K562 (cell line): ENCODE results near the gene CHMP2A. TPM values are rescaled to one million over a fixed set of nuclear protein-coding genes. Genes with fewer than 3 reads are reported as not detected.
A peak's percentile ranks its signal among the peaks of the same experiment; 100 is the strongest.

ENCODE experiments used
- BCLAF1 ChIP-seq, 2 experiments: fragments of 450-650 bp in 1 of 2; IDR thresholded peaks; 2 replicates each; pipeline ENCODE4 v1.6.1; 2011 to 2017; ENCODE audit warnings: low read depth in 2 of 2, antibody characterized with exemption in 1 of 2, borderline replicate concordance in 1 of 2, low read length in 1 of 2, mild to moderate bottlenecking in 1 of 2, mixed read lengths in 1 of 2; ENCODE audit not compliant: control insufficient read depth in 1 of 2
- BRF1 ChIP-seq: IDR thresholded peaks from 3 replicates; pipeline ENCODE4 v1.6.1; 2011; ENCODE audit warnings: borderline replicate concordance, mild to moderate bottlenecking; ENCODE audit not compliant: insufficient read length; ENCODE audit errors: extremely low read depth
- CREM ChIP-seq: IDR thresholded peaks from 2 replicates; pipeline ENCODE4 v1.6.1; 2014; ENCODE audit warnings: antibody characterized with exemption, low read depth
- DPF2 ChIP-seq: fragments of 450-650 bp; IDR thresholded peaks from 2 replicates; pipeline ENCODE4 v1.6.1; 2016
- EWSR1 ChIP-seq: fragments of 450-650 bp; IDR thresholded peaks from 2 replicates; pipeline ENCODE4 v1.6.1; 2018; ENCODE audit warnings: borderline replicate concordance, mild to moderate bottlenecking, low read depth, moderate library complexity; ENCODE audit not compliant: partially characterized antibody
- HDAC2 ChIP-seq: fragments of 450-650 bp; IDR thresholded peaks from 2 replicates; pipeline ENCODE4 v1.6.1; 2016; ENCODE audit warnings: mild to moderate bottlenecking
- NR4A1 ChIP-seq, 2 experiments: fragments of 250-450 bp in 1 of 2; fragments of 450-650 bp in 1 of 2; sonication (Bioruptor Pico) in 1 of 2; IDR thresholded peaks; 2 replicates each; pipeline versions ENCODE4 v1.4.0 to v1.6.1; 2016 to 2020; ENCODE audit warnings: mild to moderate bottlenecking in 2 of 2, missing compliant biosample characterization in 1 of 2, missing genetic modification characterization in 1 of 2, moderate library complexity in 1 of 2
- SIN3A ChIP-seq, 2 experiments: fragments of 150-350 bp in 1 of 2; IDR thresholded peaks; 2 replicates each; pipeline ENCODE4 v1.6.1; 2011 to 2016; ENCODE audit warnings: borderline replicate concordance in 2 of 2, low read depth in 2 of 2, low read length in 2 of 2, mild to moderate bottlenecking in 2 of 2, moderate library complexity in 2 of 2; ENCODE audit not compliant: control insufficient read depth in 1 of 2
- SPI1 ChIP-seq: IDR thresholded peaks from 2 replicates; pipeline ENCODE4 v1.6.1; 2011; ENCODE audit warnings: low read depth, low read length, control low read depth, borderline replicate concordance
- SREBF1 ChIP-seq: fragments of 150-350 bp; IDR thresholded peaks from 2 replicates; pipeline ENCODE4 v1.6.1; 2014; ENCODE audit warnings: antibody characterized with exemption, low read depth, low read length, borderline replicate concordance
- TOE1 ChIP-seq, 2 experiments: fragments of 450-650 bp in 1 of 2; sonication (generic) in 1 of 2; formaldehyde crosslinking in 1 of 2; IDR thresholded peaks; 2 replicates each; pipeline versions ENCODE4 v1.7.1 to v1.8.0; 2016 to 2022; ENCODE audit warnings: borderline replicate concordance in 2 of 2, mild to moderate bottlenecking in 2 of 2, antibody characterized with exemption in 1 of 2, inconsistent platforms in 1 of 2, low read depth in 1 of 2, missing genetic modification reagents in 1 of 2, moderate library complexity in 1 of 2
- ZNF174 ChIP-seq: fragments of 250-450 bp; sonication (Bioruptor Pico); IDR thresholded peaks from 2 replicates; pipeline ENCODE4 v1.4.0; 2020; ENCODE audit warnings: mild to moderate bottlenecking
- polyA plus RNA-seq, 8 experiments: library from polyadenylated mRNA; depleted of rRNA in 4 of 8; stranded (reverse) in 5 of 8; unstranded in 3 of 8; fragments of >200 nt; fragmentation: Nextera tagmentation in 2 of 8; fragmentation: Illumina TruSeq in 1 of 8; extraction: Ambion mirVana in 2 of 8; extraction: Trizol in 1 of 8; gene quantifications; 2 replicates each; pipeline versions ENCODE4 v1.2.1 to v1.2.3, GENCODE V29; 2011 to 2014; ENCODE audit warnings: inconsistent platforms in 1 of 8, missing spikeins in 1 of 8
- total RNA-seq, 7 experiments: library from RNA; depleted of rRNA in 6 of 7; stranded (reverse); fragments of >200 nt in 6 of 7; fragmentation: Illumina TruSeq in 2 of 7; extraction: Trizol in 2 of 7; gene quantifications; 2 replicates each; pipeline versions ENCODE4 v1.2.1 to v1.2.3, GENCODE V29; 2011 to 2021; ENCODE audit warnings: low replicate concordance in 1 of 7
- TF ChIP-seq, protein P1 (sequence below): sonication (generic); formaldehyde crosslinking; IDR thresholded peaks from 2 replicates; pipeline ENCODE4 v1.8.1; 2023; ENCODE audit warnings: missing genetic modification reagents, mild to moderate bottlenecking, borderline replicate concordance
- TF ChIP-seq, protein P2 (sequence below), 3 experiments: fragments of 200-800 bp in 1 of 3; sonication (Bioruptor generic) in 1 of 3; sonication (generic) in 1 of 3; formaldehyde crosslinking in 1 of 3; IDR thresholded peaks; 2 replicates each; pipeline versions ENCODE4 v1.6.1 to v1.8.0; 2016 to 2022; ENCODE audit warnings: mild to moderate bottlenecking in 2 of 3, missing compliant biosample characterization in 2 of 3, missing genetic modification characterization in 2 of 3, missing genetic modification reagents in 1 of 3

CHMP2A gene
- total and polyA plus RNA-seq, 9 of the 15 experiments (the other 6 are each of a cell fraction or from before 2014, with no cell fraction given), result 57.6 to 159 (median 87.2) TPM

DNA sequence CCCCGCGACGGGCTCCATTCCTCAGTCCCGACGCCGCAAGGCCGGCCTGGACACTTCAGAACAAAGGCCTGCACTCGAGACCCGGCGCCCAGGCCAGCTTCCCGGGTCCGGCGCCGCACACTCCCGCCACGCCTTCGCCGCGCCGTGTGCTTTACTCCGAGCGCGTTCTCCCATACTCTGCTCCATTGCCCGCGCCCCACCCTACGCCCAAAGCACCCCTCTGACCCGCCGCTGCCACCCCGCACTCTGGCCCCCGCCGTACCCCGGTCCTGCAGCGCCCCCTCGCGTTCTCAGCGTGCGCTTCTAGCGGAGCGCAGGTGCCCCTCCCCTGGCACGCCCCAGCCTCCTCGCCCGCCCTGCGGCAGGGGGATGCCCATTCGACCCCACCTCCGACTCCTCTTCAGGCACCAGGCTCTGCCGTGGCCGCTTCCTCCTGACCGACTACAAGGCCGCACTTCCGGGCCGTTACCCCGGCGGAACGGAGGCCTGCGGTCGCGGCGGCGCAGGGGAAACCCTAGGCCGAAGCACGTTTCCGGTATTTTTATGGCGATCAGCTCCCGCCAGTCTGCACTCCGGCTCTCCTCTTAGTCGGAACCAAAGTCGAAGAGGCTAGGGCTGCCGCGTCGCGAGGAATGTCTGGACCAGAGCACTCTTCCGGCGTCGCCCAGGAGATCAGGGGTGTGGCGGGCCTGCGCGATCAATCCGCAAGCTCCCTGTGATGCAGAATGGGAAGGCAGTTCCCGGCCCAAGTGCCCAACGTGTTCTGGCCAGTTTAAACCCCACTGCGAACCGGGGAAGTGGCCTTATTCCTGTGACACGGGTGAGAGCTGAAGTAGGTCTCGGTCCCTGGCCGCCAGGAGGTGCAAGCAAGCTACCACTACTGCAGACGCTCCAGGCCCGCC lies 35.3 kb downstream of the CHMP2A start, which contains the start of gene ZBTB45 (continued):
- TF ChIP-seq SIN3A (IDR thresholded peaks at IDR 0.05; ENCODE audit: borderline replicate concordance in 2 of 2, control insufficient read depth in 1 of 2, low read depth in 2 of 2, low read length in 2 of 2) (peak; percentile 6 to 85; a peak in 2 of 4 replicates), SREBF1 (no peak), ZNF174 (no peak), TOE1 (IDR thresholded peaks at IDR 0.05; ENCODE audit: borderline replicate concordance) (peak; percentile 88), TOE1 (CRISPR knock-in tag; IDR thresholded peaks at IDR 0.05; ENCODE audit: borderline replicate concordance, low read depth) (no peak), EWSR1 (no peak), DPF2 (peak; percentile 22; the same call in 1 of the 2 replicates), SPI1 (no peak), NR4A1 (CRISPR knock-in tag; IDR thresholded peaks at IDR 0.05) (peak; percentile 49; the same call in 1 of the 2 replicates), NR4A1 (tag; IDR thresholded peaks at IDR 0.05) (peak; percentile 54; the same call in 1 of the 2 replicates), HDAC2 (peak; percentile 86; the same call in 1 of the 2 replicates), BCLAF1 (IDR thresholded peaks at IDR 0.05; ENCODE audit: borderline replicate concordance in 1 of 2, control insufficient read depth in 1 of 2, low read depth in 2 of 2, low read length in 1 of 2) (peak in 1 of 2 experiments; percentile 98; a peak in 2 of 4 replicates), CREM (peak; percentile 92), BRF1 (no peak)
- TF ChIP-seq, protein P1, sequence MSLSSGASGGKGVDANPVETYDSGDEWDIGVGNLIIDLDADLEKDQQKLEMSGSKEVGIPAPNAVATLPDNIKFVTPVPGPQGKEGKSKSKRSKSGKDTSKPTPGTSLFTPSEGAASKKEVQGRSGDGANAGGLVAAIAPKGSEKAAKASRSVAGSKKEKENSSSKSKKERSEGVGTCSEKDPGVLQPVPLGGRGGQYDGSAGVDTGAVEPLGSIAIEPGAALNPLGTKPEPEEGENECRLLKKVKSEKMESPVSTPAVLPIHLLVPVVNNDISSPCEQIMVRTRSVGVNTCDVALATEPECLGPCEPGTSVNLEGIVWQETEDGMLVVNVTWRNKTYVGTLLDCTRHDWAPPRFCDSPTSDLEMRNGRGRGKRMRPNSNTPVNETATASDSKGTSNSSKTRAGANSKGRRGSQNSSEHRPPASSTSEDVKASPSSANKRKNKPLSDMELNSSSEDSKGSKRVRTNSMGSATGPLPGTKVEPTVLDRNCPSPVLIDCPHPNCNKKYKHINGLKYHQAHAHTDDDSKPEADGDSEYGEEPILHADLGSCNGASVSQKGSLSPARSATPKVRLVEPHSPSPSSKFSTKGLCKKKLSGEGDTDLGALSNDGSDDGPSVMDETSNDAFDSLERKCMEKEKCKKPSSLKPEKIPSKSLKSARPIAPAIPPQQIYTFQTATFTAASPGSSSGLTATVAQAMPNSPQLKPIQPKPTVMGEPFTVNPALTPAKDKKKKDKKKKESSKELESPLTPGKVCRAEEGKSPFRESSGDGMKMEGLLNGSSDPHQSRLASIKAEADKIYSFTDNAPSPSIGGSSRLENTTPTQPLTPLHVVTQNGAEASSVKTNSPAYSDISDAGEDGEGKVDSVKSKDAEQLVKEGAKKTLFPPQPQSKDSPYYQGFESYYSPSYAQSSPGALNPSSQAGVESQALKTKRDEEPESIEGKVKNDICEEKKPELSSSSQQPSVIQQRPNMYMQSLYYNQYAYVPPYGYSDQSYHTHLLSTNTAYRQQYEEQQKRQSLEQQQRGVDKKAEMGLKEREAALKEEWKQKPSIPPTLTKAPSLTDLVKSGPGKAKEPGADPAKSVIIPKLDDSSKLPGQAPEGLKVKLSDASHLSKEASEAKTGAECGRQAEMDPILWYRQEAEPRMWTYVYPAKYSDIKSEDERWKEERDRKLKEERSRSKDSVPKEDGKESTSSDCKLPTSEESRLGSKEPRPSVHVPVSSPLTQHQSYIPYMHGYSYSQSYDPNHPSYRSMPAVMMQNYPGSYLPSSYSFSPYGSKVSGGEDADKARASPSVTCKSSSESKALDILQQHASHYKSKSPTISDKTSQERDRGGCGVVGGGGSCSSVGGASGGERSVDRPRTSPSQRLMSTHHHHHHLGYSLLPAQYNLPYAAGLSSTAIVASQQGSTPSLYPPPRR, result 0 out of 2 replicates have a peak, but pooled peaks have one; percentile 76
- TF ChIP-seq, protein P2, sequence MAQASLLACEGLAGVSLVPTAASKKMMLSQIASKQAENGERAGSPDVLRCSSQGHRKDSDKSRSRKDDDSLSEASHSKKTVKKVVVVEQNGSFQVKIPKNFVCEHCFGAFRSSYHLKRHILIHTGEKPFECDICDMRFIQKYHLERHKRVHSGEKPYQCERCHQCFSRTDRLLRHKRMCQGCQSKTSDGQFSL (CRISPR knock-in tag; IDR thresholded peaks at IDR 0.05), result peak; percentile 88
- TF ChIP-seq, protein P2 (tag; IDR thresholded peaks at IDR 0.05), result 0 out of 4 replicates have a peak, but pooled peaks of 1 of the 2 experiments have one; percentile 39
